Measurements from ENCODE around the gene IL1R2. TPM values are rescaled to one million over a fixed set of nuclear protein-coding genes. Genes with fewer than 3 reads are reported as not detected.

The IL1R2 gene
- total and polyA plus RNA-seq, 2 of the 8 experiments (the other 6 are each of a cell fraction or from before 2014, with no cell fraction given): 0.06 TPM; not detected in 1

DNA sequence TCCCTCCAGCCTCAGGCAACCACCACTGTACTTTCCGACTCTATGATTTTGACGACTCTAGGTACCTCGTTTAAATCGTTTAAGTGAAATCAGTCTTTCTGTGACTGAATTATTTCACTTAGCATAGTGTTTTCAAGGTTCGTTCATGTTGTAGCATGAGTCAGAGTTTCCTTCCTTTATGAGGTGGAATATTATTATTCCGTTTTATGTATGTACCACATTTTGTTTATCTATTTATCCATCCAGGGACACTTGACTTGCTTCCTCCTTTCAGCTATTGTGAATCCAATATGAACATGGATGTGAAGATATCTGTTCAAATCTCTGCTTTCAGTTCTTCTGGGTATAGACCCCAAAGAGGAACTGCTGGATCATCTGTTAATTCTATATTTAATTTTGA lies 19.1 kb downstream of the IL1R2 start:
- FAIRE-seq: no peak

More for the DNA sequence above, 19.1 kb downstream of the IL1R2 start:
- Histone ChIP-seq H2BK20ac (ENCODE audit: low read length) (no peak overlapping the region), H2AFZ (ENCODE audit: low read length) (no peak overlapping the region), H3K27me3 (replicated peaks in 1 of 4; ENCODE audit: control insufficient read depth in 3 of 4, extremely low read depth in 1 of 4, insufficient read depth in 3 of 4, low read length in 3 of 4) (no peaks in the 10 kb centered on the region; a peak in 2 of 7 replicates), H3K9me3 (ENCODE audit: insufficient read depth in 2 of 2, low read depth in 1 of 2, low read length in 1 of 2) (no peaks in the 10 kb centered on the region), H2BK120ac (replicated peaks; ENCODE audit: low read depth, low read length) (no peak overlapping the region), H3K79me2 (ENCODE audit: control insufficient read depth in 1 of 2, insufficient read depth in 2 of 2, low read length in 2 of 2) (no peaks in the 10 kb centered on the region), H3K14ac (ENCODE audit: insufficient read length) (no peak overlapping the region), H2BK12ac (ENCODE audit: low read depth, low read length) (no peak overlapping the region), H3K4me1 (replicated peaks in 1 of 4; ENCODE audit: control insufficient read depth in 3 of 4, insufficient read depth in 4 of 4, low read length in 3 of 4) (no peaks in the 10 kb centered on the region), H2AK5ac (ENCODE audit: low read depth, low read length) (no peak overlapping the region), H3K4me2 (ENCODE audit: insufficient read depth in 1 of 2, low read depth in 2 of 2, low read length in 2 of 2) (no peak overlapping the region), H4K5ac (ENCODE audit: insufficient read length, low read depth, low read length) (no peak overlapping the region), H3K18ac (ENCODE audit: extremely low read depth, low read length) (no peak overlapping the region), H3K27ac (ENCODE audit: low read depth, low read length) (no peak overlapping the region), H3K4me3 (ENCODE audit: extremely low read depth in 1 of 4, insufficient read depth in 2 of 4, low read depth in 3 of 4, low read length in 4 of 4) (no peak overlapping the region), H4K91ac (replicated peaks; ENCODE audit: insufficient read length, low read length) (no peak overlapping the region), H3K36me3 (ENCODE audit: control insufficient read depth in 2 of 4, insufficient read depth in 4 of 4, low read length in 3 of 4) (no peaks in the 10 kb centered on the region), H3K4ac (replicated peaks; ENCODE audit: insufficient read length, low read depth, low read length) (no peak overlapping the region), H3K23me2 (ENCODE audit: low read depth, low read length) (no peaks in the 10 kb centered on the region), H2BK15ac (ENCODE audit: low read length) (no peak overlapping the region), H3K23ac (ENCODE audit: insufficient read length) (no peak overlapping the region), H4K8ac (ENCODE audit: extremely low read depth, insufficient read depth, low read length) (no peak overlapping the region), H3K9ac (replicated peaks in 1 of 4; ENCODE audit: extremely low read depth in 1 of 4, low read depth in 3 of 4, low read length in 3 of 4) (no peak overlapping the region), H3K79me1 (ENCODE audit: low read depth, low read length) (no peaks in the 10 kb centered on the region), H3K56ac (replicated peaks; ENCODE audit: insufficient read length, low read depth, low read length) (no peak overlapping the region), H4K20me1 (replicated peaks in 1 of 2; ENCODE audit: control insufficient read depth in 1 of 2, insufficient read depth in 2 of 2, low read length in 2 of 2) (no peaks in the 10 kb centered on the region), H2BK5ac (ENCODE audit: low read depth, low read length) (no peak overlapping the region)
- CTCF ChIA-PET (ENCODE audit: partially characterized antibody): interaction anchor here (0.9 to 1.3 kb wide), 4 partner anchors 9 to 432 kb away, joined by 3 to 7 read pairs (median 3); no protein-coding TSS in a partner anchor
- DNase-seq (ENCODE audit: low read depth in 1 of 2, low spot score in 2 of 2): no peak
- WGBS, 2 experiments (ENCODE audit: extremely low coverage in 1 of 2, insufficient coverage in 1 of 2, insufficient read length in 1 of 2, insufficient replicate concordance in 2 of 2, low coverage in 1 of 2, low lambda C conversion rate in 2 of 2, missing lambda C conversion rate in 1 of 2): 80% methylated on average over 6 of the region's 6 CpGs; no CpG with 5 or more reads in 1 of the 2 experiments
- POLR2A ChIA-PET (ENCODE audit: partially characterized antibody): no interaction called here
- no peak for TF ChIP-seq JUND (IDR thresholded peaks at IDR 0.05; ENCODE audit: low read length)
- TF ChIP-seq HDAC6 (IDR thresholded peaks at IDR 0.05; ENCODE audit: low read depth, low read length): no peak
- no peak for TF ChIP-seq YY1 (IDR thresholded peaks at IDR 0.05; ENCODE audit: low read depth, low read length)
- TF ChIP-seq GABPA (IDR thresholded peaks at IDR 0.05; ENCODE audit: borderline replicate concordance, insufficient read depth, low read length): no peak
- TF ChIP-seq CHD2 (IDR thresholded peaks at IDR 0.05; ENCODE audit: low read length): no peak
- TF ChIP-seq RBBP5 (IDR thresholded peaks at IDR 0.05; ENCODE audit: borderline replicate concordance, low read depth, low read length): no peak
- TF ChIP-seq, protein P1, sequence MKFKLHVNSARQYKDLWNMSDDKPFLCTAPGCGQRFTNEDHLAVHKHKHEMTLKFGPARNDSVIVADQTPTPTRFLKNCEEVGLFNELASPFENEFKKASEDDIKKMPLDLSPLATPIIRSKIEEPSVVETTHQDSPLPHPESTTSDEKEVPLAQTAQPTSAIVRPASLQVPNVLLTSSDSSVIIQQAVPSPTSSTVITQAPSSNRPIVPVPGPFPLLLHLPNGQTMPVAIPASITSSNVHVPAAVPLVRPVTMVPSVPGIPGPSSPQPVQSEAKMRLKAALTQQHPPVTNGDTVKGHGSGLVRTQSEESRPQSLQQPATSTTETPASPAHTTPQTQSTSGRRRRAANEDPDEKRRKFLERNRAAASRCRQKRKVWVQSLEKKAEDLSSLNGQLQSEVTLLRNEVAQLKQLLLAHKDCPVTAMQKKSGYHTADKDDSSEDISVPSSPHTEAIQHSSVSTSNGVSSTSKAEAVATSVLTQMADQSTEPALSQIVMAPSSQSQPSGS (IDR thresholded peaks at IDR 0.05; ENCODE audit: low read length): no peak
- no peak for TF ChIP-seq ZNF274 (IDR thresholded peaks at IDR 0.05; ENCODE audit: borderline replicate concordance, extremely low read depth, low read length)
- no peak for TF ChIP-seq SP1 (IDR thresholded peaks at IDR 0.05; ENCODE audit: low read depth, low read length)
- no peak for TF ChIP-seq SIN3A (conservative IDR thresholded peaks at IDR 0.05 in 1 of 2, IDR thresholded peaks at IDR 0.05 in 1 of 2; ENCODE audit: low read depth in 1 of 2, low read length in 2 of 2)
- no peak for TF ChIP-seq GTF2F1 (IDR thresholded peaks at IDR 0.05; ENCODE audit: borderline replicate concordance, low read depth, low read length)
- TF ChIP-seq JUN (IDR thresholded peaks at IDR 0.05; ENCODE audit: low read depth, low read length): no peak
